ENCODE data around the gene TUBG1.

The TUBG1 gene

DNA sequence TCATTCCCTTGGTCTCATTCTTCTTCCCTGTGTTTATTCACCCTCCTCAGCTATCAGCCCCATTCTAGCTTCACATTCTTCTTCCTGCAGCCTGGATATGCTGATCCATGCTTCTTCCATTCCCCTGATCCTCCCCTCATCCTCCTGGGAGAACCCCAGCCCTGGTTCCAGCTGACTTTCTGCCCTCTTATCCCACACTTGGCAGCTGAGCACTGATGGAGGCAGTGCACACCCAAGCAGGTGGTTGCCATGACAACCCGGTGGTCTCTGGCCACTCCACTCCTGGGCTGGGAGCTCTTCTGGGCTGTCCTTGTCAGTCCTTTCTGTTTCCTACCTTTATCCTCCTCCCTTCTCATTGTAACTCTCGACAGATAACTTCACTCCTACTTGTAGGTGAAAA is 32.9 kb downstream of the TUBG1 start:
- TF ChIP-seq, protein P1, sequence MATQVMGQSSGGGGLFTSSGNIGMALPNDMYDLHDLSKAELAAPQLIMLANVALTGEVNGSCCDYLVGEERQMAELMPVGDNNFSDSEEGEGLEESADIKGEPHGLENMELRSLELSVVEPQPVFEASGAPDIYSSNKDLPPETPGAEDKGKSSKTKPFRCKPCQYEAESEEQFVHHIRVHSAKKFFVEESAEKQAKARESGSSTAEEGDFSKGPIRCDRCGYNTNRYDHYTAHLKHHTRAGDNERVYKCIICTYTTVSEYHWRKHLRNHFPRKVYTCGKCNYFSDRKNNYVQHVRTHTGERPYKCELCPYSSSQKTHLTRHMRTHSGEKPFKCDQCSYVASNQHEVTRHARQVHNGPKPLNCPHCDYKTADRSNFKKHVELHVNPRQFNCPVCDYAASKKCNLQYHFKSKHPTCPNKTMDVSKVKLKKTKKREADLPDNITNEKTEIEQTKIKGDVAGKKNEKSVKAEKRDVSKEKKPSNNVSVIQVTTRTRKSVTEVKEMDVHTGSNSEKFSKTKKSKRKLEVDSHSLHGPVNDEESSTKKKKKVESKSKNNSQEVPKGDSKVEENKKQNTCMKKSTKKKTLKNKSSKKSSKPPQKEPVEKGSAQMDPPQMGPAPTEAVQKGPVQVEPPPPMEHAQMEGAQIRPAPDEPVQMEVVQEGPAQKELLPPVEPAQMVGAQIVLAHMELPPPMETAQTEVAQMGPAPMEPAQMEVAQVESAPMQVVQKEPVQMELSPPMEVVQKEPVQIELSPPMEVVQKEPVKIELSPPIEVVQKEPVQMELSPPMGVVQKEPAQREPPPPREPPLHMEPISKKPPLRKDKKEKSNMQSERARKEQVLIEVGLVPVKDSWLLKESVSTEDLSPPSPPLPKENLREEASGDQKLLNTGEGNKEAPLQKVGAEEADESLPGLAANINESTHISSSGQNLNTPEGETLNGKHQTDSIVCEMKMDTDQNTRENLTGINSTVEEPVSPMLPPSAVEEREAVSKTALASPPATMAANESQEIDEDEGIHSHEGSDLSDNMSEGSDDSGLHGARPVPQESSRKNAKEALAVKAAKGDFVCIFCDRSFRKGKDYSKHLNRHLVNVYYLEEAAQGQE (IDR thresholded peaks at IDR 0.05; ENCODE audit: low read depth) = no peak

DNA sequence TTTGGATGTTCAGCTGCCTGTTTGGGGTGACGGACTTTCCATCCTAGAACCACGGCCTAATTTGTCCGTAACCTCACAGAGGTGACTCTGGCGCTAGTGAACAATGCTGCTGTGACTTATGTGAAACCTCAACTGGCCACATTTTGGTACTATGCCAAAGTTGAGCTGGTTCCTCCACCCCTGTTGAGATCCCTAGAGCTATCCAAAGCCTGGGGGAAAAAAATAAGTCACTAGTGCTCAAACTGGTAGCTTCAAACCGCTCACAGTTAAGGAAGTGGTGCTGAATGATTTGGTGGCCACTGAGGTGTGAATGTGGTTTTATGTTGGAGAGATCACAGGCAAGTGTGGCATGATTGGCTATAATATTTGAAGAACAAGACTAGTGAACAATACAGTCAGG is 38.3 kb downstream of the TUBG1 start:
- TF ChIP-seq ZBTB7A (IDR thresholded peaks at IDR 0.05; ENCODE audit: low read depth) (no peak), NFIC (IDR thresholded peaks at IDR 0.05) (peak; percentile 38; the same call in 1 of the 2 replicates)

DNA sequence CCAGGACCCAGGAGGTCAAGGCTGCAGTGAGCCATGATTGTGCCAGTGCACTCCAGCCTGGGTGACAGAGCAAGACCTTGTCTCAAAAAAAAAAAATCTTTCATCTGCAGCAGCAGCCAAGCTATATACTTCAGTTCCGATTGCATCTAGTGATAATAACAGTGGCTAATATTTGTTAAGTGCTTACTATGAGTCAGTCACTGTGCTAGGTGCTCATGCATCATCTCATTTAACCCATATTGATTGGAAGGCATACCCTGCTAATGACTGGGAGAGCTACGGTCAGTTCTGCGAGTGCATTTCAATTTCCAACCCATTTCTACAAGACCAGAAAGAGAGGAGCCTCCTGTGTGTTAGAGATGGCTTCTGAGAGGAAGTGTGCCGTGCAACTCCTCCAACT is 41.9 kb downstream of the TUBG1 start:
- TF ChIP-seq ZBTB7A (IDR thresholded peaks at IDR 0.05; ENCODE audit: low read depth) (no peak), EGR1 (IDR thresholded peaks at IDR 0.05) (no peak), NFIC (IDR thresholded peaks at IDR 0.05) (no peak), YY1 (IDR thresholded peaks at IDR 0.05; ENCODE audit: low read depth) (no peak), CEBPB (IDR thresholded peaks at IDR 0.05) (no peak)

DNA sequence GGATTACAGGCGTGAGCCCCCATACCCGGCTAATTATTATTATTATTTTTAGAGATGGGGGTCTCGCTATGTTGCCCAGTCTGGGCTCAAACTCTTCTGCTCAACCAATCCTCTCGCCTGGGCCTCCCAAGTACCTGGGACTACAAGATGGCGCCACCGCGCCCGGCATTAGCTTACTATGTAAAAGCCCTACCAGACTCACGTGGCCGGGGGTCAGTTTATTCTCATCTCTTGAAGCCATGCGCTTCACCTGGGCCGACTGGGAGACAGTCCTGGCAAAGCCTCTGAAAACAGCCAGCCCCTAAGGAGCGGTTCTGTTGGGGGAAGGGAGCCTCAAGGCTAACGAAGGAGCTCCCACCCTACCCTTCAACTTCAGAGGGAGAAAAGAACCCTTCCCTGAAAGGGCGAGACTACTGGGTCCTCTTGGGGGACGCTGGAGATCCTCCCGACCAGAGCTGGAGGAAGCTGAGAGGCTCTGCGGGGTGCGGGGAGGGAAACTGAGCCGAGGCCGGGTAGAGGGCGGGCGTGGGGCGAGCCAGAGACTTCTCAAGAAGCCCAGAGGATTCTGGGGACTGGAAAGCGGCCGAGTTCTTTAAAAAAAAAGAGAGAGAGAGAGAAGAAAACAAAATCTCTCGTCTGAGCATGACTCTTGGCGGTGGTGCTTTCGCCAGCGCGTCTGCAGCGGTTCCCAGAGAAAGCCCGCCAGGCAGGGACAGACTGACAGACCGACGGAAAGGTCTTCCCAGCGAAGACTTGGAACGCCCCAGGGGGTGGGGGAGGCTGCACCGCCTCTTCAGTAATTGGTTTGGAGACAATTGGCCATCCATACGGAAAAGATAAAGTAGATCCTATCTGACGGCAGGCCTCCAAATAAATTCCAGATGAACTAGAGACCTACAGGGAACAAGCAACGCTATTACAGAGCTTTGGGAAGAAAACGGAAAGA is 44.0 kb downstream of the TUBG1 start:
- TF ChIP-seq EP300 (IDR thresholded peaks at IDR 0.05; ENCODE audit: borderline replicate concordance) (no peak), RAD21 (IDR thresholded peaks at IDR 0.05; ENCODE audit: low read depth) (no peak), TAF1 (IDR thresholded peaks at IDR 0.05; ENCODE audit: low read depth) (no peak), CREB1 (IDR thresholded peaks at IDR 0.05; ENCODE audit: low read depth) (no peak), NFIC (IDR thresholded peaks at IDR 0.05) (no peak), EGR1 (IDR thresholded peaks at IDR 0.05) (no peak), TEAD4 (IDR thresholded peaks at IDR 0.05) (no peak)
- TF ChIP-seq, protein P2, sequence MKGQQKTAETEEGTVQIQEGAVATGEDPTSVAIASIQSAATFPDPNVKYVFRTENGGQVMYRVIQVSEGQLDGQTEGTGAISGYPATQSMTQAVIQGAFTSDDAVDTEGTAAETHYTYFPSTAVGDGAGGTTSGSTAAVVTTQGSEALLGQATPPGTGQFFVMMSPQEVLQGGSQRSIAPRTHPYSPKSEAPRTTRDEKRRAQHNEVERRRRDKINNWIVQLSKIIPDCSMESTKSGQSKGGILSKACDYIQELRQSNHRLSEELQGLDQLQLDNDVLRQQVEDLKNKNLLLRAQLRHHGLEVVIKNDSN (IDR thresholded peaks at IDR 0.05) = no peak
- TF ChIP-seq, protein P1 (IDR thresholded peaks at IDR 0.05; ENCODE audit: low read depth) = no peak

DNA sequence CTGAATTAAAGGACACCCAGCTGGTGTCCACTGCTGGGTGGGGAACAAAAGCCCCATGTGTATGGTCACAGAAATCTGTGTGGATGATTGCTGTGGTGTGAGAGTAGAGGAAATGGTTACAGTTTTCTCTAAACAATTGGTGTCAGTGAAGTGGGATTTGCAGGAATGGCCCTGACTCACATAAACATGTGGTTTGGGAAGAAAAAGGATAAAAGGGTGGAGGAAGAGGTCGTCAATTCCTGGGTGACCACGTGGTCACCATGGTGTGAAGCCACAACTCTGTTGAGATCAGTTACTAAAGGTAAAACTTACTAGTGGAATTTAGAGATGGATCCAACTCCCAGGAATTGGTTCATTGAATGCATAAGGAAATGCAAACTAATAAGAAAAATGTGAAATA is 46.0 kb downstream of the TUBG1 start:
- TF ChIP-seq, protein P3, sequence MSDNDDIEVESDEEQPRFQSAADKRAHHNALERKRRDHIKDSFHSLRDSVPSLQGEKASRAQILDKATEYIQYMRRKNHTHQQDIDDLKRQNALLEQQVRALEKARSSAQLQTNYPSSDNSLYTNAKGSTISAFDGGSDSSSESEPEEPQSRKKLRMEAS (IDR thresholded peaks at IDR 0.05) = no peak
- no peak for TF ChIP-seq YY1 (IDR thresholded peaks at IDR 0.05; ENCODE audit: low read depth)
- no peak for TF ChIP-seq TCF12 (IDR thresholded peaks at IDR 0.05; ENCODE audit: low read depth)
- no peak for TF ChIP-seq TEAD4 (IDR thresholded peaks at IDR 0.05)

DNA sequence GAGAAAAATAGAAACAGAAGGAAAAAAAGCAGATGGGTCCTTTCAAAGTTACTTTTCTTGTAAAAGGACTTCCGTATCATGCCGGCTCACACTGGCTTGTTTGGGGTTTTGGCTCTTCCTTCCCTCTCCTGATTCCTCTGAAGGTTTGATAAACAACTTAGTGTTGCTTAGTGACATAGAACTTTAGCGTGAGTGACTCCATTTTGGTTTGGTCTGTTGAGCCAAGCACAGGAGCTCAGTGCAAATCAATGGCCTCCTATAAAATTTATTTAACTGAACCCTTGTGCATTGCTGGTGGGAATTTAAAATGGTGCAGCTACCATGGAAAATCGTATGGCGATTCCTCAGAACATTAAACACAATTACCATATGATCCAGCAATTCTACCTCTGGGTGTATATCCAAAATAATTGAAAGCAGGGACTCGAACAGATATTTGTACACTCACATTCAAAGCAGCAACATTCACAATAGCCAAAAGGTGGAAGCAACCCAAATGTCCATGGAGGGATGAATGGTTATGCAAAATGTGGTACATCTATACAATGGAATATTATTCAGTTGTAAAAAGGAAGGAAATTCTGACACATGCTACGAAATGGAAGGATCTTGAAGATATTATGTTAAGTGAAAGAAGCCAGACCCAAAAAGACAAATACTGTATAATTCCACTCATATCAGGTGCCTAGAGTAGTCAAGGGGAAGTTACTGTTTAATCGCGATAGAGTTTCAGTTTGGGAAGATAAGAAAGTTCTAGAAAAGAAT is 48.5 kb downstream of the TUBG1 start:
- TF ChIP-seq CEBPB (IDR thresholded peaks at IDR 0.05) = no peak

DNA sequence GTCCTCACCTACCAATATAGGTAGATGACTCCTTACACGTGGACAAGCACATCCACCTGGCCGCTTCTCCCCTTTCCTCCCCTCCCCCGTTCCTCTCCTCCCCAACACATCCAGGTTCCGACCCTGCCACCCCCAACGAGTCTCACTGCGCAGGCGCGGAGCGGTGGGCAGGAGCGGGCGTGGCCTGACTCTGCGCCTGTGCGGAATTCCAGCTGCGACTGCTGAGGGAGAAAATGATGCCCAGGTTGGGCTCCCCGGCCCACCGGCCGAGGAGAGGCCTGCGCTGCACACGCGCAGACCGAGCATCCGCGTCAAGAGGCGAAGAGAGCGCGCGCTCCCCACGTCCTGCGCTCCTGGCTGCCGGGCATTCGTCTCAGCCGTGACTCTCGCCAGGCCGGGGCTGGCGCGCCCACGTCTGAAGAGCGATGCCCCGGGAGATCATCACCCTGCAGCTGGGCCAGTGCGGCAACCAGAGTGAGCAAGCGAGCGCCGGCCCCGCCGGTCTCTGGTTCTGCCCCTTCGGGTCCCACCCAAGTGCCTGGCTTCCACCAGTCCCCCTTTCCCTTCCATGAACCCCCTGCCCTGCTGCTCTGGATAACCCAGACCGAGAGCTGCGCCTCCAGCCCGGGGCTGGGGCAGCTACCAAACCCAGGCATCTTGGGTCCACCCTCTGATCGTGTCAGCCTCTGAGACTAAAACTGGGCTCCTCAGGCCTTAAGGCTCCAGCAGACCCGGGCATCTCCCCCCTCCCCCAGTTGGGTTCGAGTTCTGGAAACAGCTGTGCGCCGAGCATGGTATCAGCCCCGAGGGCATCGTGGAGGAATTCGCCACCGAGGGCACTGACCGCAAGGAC is 49.8 kb downstream of the TUBG1 start, which contains the start of gene TUBG2:
TSS of gene TUBG2 (plus strand) at position 206 of the 853 bp plus-strand sequence. CDS start at position 426, 220 bp downstream.
- TF ChIP-seq TCF12 (IDR thresholded peaks at IDR 0.05; ENCODE audit: low read depth) (0 out of 2 replicates have a peak, but pooled peaks have one; percentile 57), TEAD4 (IDR thresholded peaks at IDR 0.05) (peak; percentile 77), RAD21 (IDR thresholded peaks at IDR 0.05; ENCODE audit: low read depth) (no peak), FOXM1 (IDR thresholded peaks at IDR 0.05; ENCODE audit: borderline replicate concordance, low read depth) (no peak), CREB1 (IDR thresholded peaks at IDR 0.05; ENCODE audit: low read depth) (no peak), CEBPB (IDR thresholded peaks at IDR 0.05) (no peak), ZBTB7A (IDR thresholded peaks at IDR 0.05; ENCODE audit: low read depth) (0 out of 2 replicates have a peak, but pooled peaks have one; percentile 14), EGR1 (IDR thresholded peaks at IDR 0.05) (no peak), NFIC (IDR thresholded peaks at IDR 0.05) (no peak), TAF1 (IDR thresholded peaks at IDR 0.05; ENCODE audit: low read depth) (peak; percentile 75), YY1 (IDR thresholded peaks at IDR 0.05; ENCODE audit: low read depth) (peak; percentile 75), EP300 (IDR thresholded peaks at IDR 0.05; ENCODE audit: borderline replicate concordance) (no peak)
- TF ChIP-seq, protein P3 (IDR thresholded peaks at IDR 0.05) = peak; percentile 76
- TF ChIP-seq, protein P1 (IDR thresholded peaks at IDR 0.05; ENCODE audit: low read depth) = no peak
- TF ChIP-seq, protein P2 (IDR thresholded peaks at IDR 0.05) = 0 out of 2 replicates have a peak, but pooled peaks have one; percentile 6

Measured in Ishikawa (cell line).